Left cardiac atrium (tissue), 4 donors: ENCODE data around the gene LIN7C. TPM values are rescaled to one million over a fixed set of nuclear protein-coding genes. Genes with fewer than 3 reads are reported as not detected.

Source experiments
- ATAC-seq, 2 donors: fragments of 200-7000 bp; cut with Tn5 transposase; one replicate each; pipeline ENCODE4 v1.9.1; 2020; ENCODE audit warnings: mild to moderate bottlenecking in 2 of 2, moderate library complexity in 2 of 2
- DNase-seq: peaks from one replicate; pipeline ENCODE4 v3.0.0-alpha.2; 2020
- intact Hi-C, 2 donors: fragments of 100-400 bp; cut with DNase I; formaldehyde crosslinking; loops; one replicate each; pipeline versions ENCODE4 v1.14.1 to v1.15.1; 2022 to 2023
- total RNA-seq, 2 donors: library from RNA; stranded (reverse); fragmentation: NEBNext Ultra II Directional; extraction: Animal tissue kit (Norgen Biotek cat#: 25700); gene quantifications; one replicate each; pipeline ENCODE4 v1.2.1, GENCODE V29; 2021
- donor health status: DM: no; HTN: yes; CAD: no.
- donor health status: DM: no; HTN: yes; CAD: no; lungs with severe emphysema.
- donor health status: DM: yes; HTN: yes; CAD: no.
- donor health status: Dilated cardiomyopathy.

The LIN7C gene
- total RNA-seq, 2 donors from 2014 or later: 15.4 to 24.2 TPM

- ATAC-seq (peak; percentile 64 to 68), DNase-seq (peak; percentile 33)
- intact Hi-C loops: no loop called here
Measured at GRCh38 chr11:27514076-27514475, 7.5 kb upstream of the LIN7C start.

- intact Hi-C loops: no loop called here
- ATAC-seq (no peak), DNase-seq (no peak)
Measured at GRCh38 chr11:27513389-27513788, 6.8 kb upstream of the LIN7C start.

- ATAC-seq (peak in 1 of 2 donors; percentile 62), DNase-seq (no peak)
- intact Hi-C loops: no loop called here
Measured at GRCh38 chr11:27512238-27512637, 5.7 kb upstream of the LIN7C start.

GRCh38 chr11:27509908-27510307 is 3.3 kb upstream of the LIN7C start:
- DNase-seq (no peak), ATAC-seq (no peak)
- intact Hi-C loops: no loop called here

GRCh38 chr11:27507557-27508322 is 1.2 kb upstream of the LIN7C start:
- ATAC-seq: no peak
- no peak for DNase-seq
- intact Hi-C loops: no loop called here

GRCh38 chr11:27505781-27506180 is 788 bp downstream of the LIN7C start:
- ATAC-seq (no peak), DNase-seq (no peak)
- intact Hi-C loops: no loop called here

- ATAC-seq (no peak), DNase-seq (no peak)
- intact Hi-C loops: no loop called here
Measured at GRCh38 chr11:27504205-27504604, 2.4 kb downstream of the LIN7C start.

GRCh38 chr11:27501100-27501499 is 5.5 kb downstream of the LIN7C start:
- intact Hi-C loops: no loop called here
- ATAC-seq: no peak
- DNase-seq: no peak

- intact Hi-C loops: loop anchor here in 1 of 2 donors (10.0 kb wide), 1 partner anchor 743 kb away; no protein-coding TSS in a partner anchor
- ATAC-seq: no peak
Measured at GRCh38 chr11:27497911-27498310, 8.7 kb downstream of the LIN7C start.

GRCh38 chr11:27497284-27497866 is 9.2 kb downstream of the LIN7C start:
- DNase-seq: no peak
- ATAC-seq: peak; percentile 50 to 57
- intact Hi-C loops: loop anchor here in 1 of 2 donors (10.0 kb wide), 1 partner anchor 743 kb away; no protein-coding TSS in a partner anchor

More at GRCh38 chr11:27497911-27498310, 8.7 kb downstream of the LIN7C start:
- no peak for DNase-seq

GRCh38 chr11:27496461-27496860 is 10.1 kb downstream of the LIN7C start:
- intact Hi-C loops: loop anchor here in 1 of 2 donors (10.0 kb wide), 1 partner anchor 742 kb away; no protein-coding TSS in a partner anchor
- ATAC-seq (peak; percentile 8 to 55), DNase-seq (no peak)

GRCh38 chr11:27495710-27496300 is 10.8 kb downstream of the LIN7C start:
- intact Hi-C loops: loop anchor here in 1 of 2 donors (10.0 kb wide), 1 partner anchor 741 kb away; no protein-coding TSS in a partner anchor
- ATAC-seq (no peak), DNase-seq (no peak)

- intact Hi-C loops: no loop called here
- ATAC-seq (no peak), DNase-seq (no peak)
Measured at GRCh38 chr11:27489092-27489491, 17.5 kb downstream of the LIN7C start.

- ATAC-seq (no peak), DNase-seq (no peak)
- intact Hi-C loops: loop anchor here in 1 of 2 donors (2.0 kb wide), 1 partner anchor 303 kb away; no protein-coding TSS in a partner anchor
Measured at GRCh38 chr11:27487706-27488105, 18.9 kb downstream of the LIN7C start.

GRCh38 chr11:27485930-27486773 is 20.4 kb downstream of the LIN7C start:
- intact Hi-C loops: loop anchor here in 1 of 2 donors (2.0 kb wide), 1 partner anchor 301 kb away; no protein-coding TSS in a partner anchor
- ATAC-seq (peak; percentile 17 to 47), DNase-seq (no peak)

- no peak for DNase-seq
- ATAC-seq: no peak
- intact Hi-C loops: loop anchor here in 1 of 2 donors (5.0 kb wide), 1 partner anchor 300 kb away; no protein-coding TSS in a partner anchor
Measured at GRCh38 chr11:27482793-27483192, 23.8 kb downstream of the LIN7C start.

GRCh38 chr11:27481992-27482391 is 24.6 kb downstream of the LIN7C start:
- intact Hi-C loops: loop anchor here in 1 of 2 donors (5.0 kb wide), 1 partner anchor 300 kb away; no protein-coding TSS in a partner anchor
- no peak for DNase-seq
- no peak for ATAC-seq

- no peak for ATAC-seq
- intact Hi-C loops: loop anchor here in 1 of 2 donors (10.0 kb wide), 1 partner anchor 113 kb away; the partner anchor contains the start of gene CCDC34
- DNase-seq: no peak
Measured at GRCh38 chr11:27477831-27478230, 28.7 kb downstream of the LIN7C start.

GRCh38 chr11:27477243-27477642 is 29.3 kb downstream of the LIN7C start:
- ATAC-seq (no peak), DNase-seq (no peak)
- intact Hi-C loops: loop anchor here in 1 of 2 donors (10.0 kb wide), 1 partner anchor 112 kb away; the partner anchor contains the start of gene CCDC34
